Esophagus squamous epithelium (tissue), 4 donors: ENCODE measurements around the gene SPOCK1.

Experiments used
- POLR2A ChIP-seq, 4 donors: fragments of 450-650 bp; IDR thresholded peaks; one replicate each; pipeline ENCODE4 v1.6.1; 2017; ENCODE audit warnings: antibody characterized with exemption in 4 of 4, mild to moderate bottlenecking in 4 of 4, moderate library complexity in 3 of 4
- TF ChIP-seq, protein P1 (sequence below), 6 experiments: fragments of 450-650 bp in 4 of 6; fragments of 200-600 bp in 2 of 6; sonication (generic) in 2 of 6; IDR thresholded peaks; one replicate each; pipeline ENCODE4 v1.5.1; 2016 to 2019; ENCODE audit warnings: antibody characterized with exemption in 6 of 6, mild to moderate bottlenecking in 4 of 6, moderate library complexity in 4 of 6

DNA sequence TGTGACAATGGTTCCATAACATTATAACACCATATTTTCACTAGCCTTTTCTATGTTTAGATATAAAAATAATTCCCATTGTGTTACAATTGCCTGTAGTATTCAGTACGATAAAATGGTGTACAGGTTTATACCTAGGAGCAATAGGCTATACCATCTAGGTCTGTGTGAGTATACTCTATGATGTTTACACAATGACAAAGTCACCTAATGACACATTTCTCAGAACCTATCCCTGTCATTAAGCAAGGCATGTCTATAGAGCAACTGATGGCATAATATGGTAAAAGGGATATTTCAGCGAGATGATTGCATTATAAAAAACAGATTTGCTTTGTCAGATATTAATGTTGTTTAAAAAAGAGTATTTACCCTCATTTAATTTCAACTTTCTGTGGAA, 517.2 kb downstream of the SPOCK1 start:
- TF ChIP-seq, protein P1, sequence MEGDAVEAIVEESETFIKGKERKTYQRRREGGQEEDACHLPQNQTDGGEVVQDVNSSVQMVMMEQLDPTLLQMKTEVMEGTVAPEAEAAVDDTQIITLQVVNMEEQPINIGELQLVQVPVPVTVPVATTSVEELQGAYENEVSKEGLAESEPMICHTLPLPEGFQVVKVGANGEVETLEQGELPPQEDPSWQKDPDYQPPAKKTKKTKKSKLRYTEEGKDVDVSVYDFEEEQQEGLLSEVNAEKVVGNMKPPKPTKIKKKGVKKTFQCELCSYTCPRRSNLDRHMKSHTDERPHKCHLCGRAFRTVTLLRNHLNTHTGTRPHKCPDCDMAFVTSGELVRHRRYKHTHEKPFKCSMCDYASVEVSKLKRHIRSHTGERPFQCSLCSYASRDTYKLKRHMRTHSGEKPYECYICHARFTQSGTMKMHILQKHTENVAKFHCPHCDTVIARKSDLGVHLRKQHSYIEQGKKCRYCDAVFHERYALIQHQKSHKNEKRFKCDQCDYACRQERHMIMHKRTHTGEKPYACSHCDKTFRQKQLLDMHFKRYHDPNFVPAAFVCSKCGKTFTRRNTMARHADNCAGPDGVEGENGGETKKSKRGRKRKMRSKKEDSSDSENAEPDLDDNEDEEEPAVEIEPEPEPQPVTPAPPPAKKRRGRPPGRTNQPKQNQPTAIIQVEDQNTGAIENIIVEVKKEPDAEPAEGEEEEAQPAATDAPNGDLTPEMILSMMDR (IDR thresholded peaks at IDR 0.05): no peak
- no peak for TF ChIP-seq POLR2A (IDR thresholded peaks at IDR 0.05)
